Neural cell (in vitro differentiated cells): ENCODE measurements around the gene SCGN. TPM values are rescaled to one million over a fixed set of nuclear protein-coding genes. Genes with fewer than 3 reads are reported as not detected.

ENCODE experiments used
- H2AFZ ChIP-seq: fragments of 200-600, 300-800 bp; sonication (generic), shearing (Covaris generic); 2 replicates; pipeline ENCODE4 v1.6.0; 2014; ENCODE audit warnings: low read depth, mild to moderate bottlenecking, antibody characterized with exemption, low read length, moderate library complexity
- H3F3A ChIP-seq: fragments of 200-600 bp; shearing (Covaris generic); 2 replicates; pipeline ENCODE4 v1.6.1; 2016; ENCODE audit warnings: mild to moderate bottlenecking, moderate library complexity, mixed read lengths, antibody characterized with exemption, low read length; ENCODE audit not compliant: insufficient read depth, poor library complexity, severe bottlenecking
- H3K27ac ChIP-seq: fragments of 200-600, 300-800 bp; sonication (generic), shearing (Covaris generic); 2 replicates; pipeline ENCODE4 v1.5.1; 2014; ENCODE audit warnings: mild to moderate bottlenecking, low read length, moderate library complexity
- H3K27me3 ChIP-seq: fragments of 300-800, 200-600 bp; sonication (generic), shearing (Covaris generic); 2 replicates; pipeline ENCODE4 v1.6.0; 2014; ENCODE audit warnings: mild to moderate bottlenecking, low read depth, low read length, moderate library complexity; ENCODE audit not compliant: insufficient read depth
- H3K36me3 ChIP-seq: fragments of 300-800, 200-600 bp; sonication (generic), shearing (Covaris generic); 2 replicates; pipeline ENCODE4 v1.5.1; 2014; ENCODE audit warnings: mild to moderate bottlenecking, antibody characterized with exemption, low read length, moderate library complexity; ENCODE audit not compliant: insufficient read depth
- H3K4me2 ChIP-seq: fragments of 300-800, 200-600 bp; sonication (generic), shearing (Covaris generic); 2 replicates; pipeline ENCODE4 v1.6.0; 2014; ENCODE audit warnings: mild to moderate bottlenecking, low read length
- H3K4me3 ChIP-seq: fragments of 300-800, 200-600 bp; sonication (generic), shearing (Covaris generic); 2 replicates; pipeline ENCODE4 v1.5.1; 2014; ENCODE audit warnings: mild to moderate bottlenecking, low read length, moderate library complexity
- H3K79me2 ChIP-seq: fragments of 200-600 bp; shearing (Covaris generic); replicated peaks from 2 replicates; pipeline ENCODE4 v1.6.0; 2014; ENCODE audit warnings: mild to moderate bottlenecking, low read length, moderate library complexity; ENCODE audit not compliant: insufficient read depth
- H3K9ac ChIP-seq: fragments of 300-800, 200-600 bp; sonication (generic), shearing (Covaris generic); 2 replicates; pipeline ENCODE4 v1.6.1; 2016; ENCODE audit warnings: mild to moderate bottlenecking, low read length, mixed read lengths
- H3K9me2 ChIP-seq: fragments of 200-600 bp; shearing (Covaris generic); 2 replicates; pipeline ENCODE4 v1.6.1; 2016; ENCODE audit warnings: mild to moderate bottlenecking, low read length, mixed read lengths; ENCODE audit not compliant: insufficient read depth
- H3K9me3 ChIP-seq: fragments of 200-600, 300-800 bp; sonication (generic), shearing (Covaris generic); 2 replicates; pipeline ENCODE4 v1.6.1; 2016; ENCODE audit warnings: mild to moderate bottlenecking, mixed run types, low read length, moderate library complexity, mixed read lengths
- H4K20me1 ChIP-seq: fragments of 200-600 bp; shearing (Covaris generic); 2 replicates; pipeline ENCODE4 v1.6.1; 2016; ENCODE audit warnings: mild to moderate bottlenecking, mixed run types; ENCODE audit not compliant: insufficient read depth
- CTCF ChIP-seq: fragments of 450-650 bp; IDR thresholded peaks from 2 replicates; pipeline ENCODE4 v1.5.1; 2014; ENCODE audit warnings: antibody characterized with exemption, mild to moderate bottlenecking, moderate library complexity; ENCODE audit not compliant: poor library complexity, severe bottlenecking
- EP300 ChIP-seq: fragments of 450-650 bp; conservative IDR thresholded peaks from 2 replicates; pipeline ENCODE4 v1.6.1; 2014; ENCODE audit warnings: antibody characterized with exemption, mild to moderate bottlenecking, moderate library complexity; ENCODE audit not compliant: poor library complexity, severe bottlenecking
- EZH2 ChIP-seq: fragments of 200-600, 300-800 bp; shearing (Covaris generic), sonication (generic); IDR thresholded peaks from 2 replicates; pipeline ENCODE4 v1.6.1; 2014; ENCODE audit warnings: antibody characterized with exemption, low read length, borderline replicate concordance, mild to moderate bottlenecking; ENCODE audit not compliant: insufficient read depth, poor library complexity, severe bottlenecking
- MXI1 ChIP-seq: fragments of 450-650 bp; conservative IDR thresholded peaks from 2 replicates; pipeline ENCODE4 v1.6.1; 2014; ENCODE audit warnings: antibody characterized with exemption, mild to moderate bottlenecking; ENCODE audit not compliant: poor library complexity, severe bottlenecking
- POLR2AphosphoS5 ChIP-seq: IDR thresholded peaks from 2 replicates; pipeline ENCODE4 v1.6.1; 2012
- RAD21 ChIP-seq: fragments of 450-650 bp; conservative IDR thresholded peaks from 2 replicates; pipeline ENCODE4 v1.6.1; 2014; ENCODE audit warnings: antibody characterized with exemption, mild to moderate bottlenecking, moderate library complexity
- REST ChIP-seq: IDR thresholded peaks from 2 replicates; pipeline ENCODE4 v1.6.1; 2012; ENCODE audit warnings: borderline replicate concordance
- SMC3 ChIP-seq: fragments of 450-650 bp; conservative IDR thresholded peaks from 2 replicates; pipeline ENCODE4 v1.6.1; 2014; ENCODE audit warnings: antibody characterized with exemption, mild to moderate bottlenecking, moderate library complexity; ENCODE audit not compliant: poor library complexity
- TAF1 ChIP-seq: IDR thresholded peaks from 2 replicates; pipeline ENCODE4 v1.6.1; 2012; ENCODE audit warnings: low read depth
- polyA plus RNA-seq: library from polyadenylated mRNA; depleted of rRNA; stranded (reverse); fragments of >200 nt; gene quantifications from 2 replicates; pipeline ENCODE4 v1.2.3, GENCODE V29; 2014

Gene SCGN
- polyA plus RNA-seq, 1 donor from 2014 or later: 254 TPM

GRCh38 chr6:25732468-25733198, 80.6 kb downstream of the SCGN start (continued):
- no peak for TF ChIP-seq REST

GRCh38 chr6:25735261-25735660, 83.2 kb downstream of the SCGN start:
- Histone ChIP-seq H3K79me2 (no peaks in the 10 kb centered on the region), H3K4me3 (no peak overlapping the region), H3K9ac (no peak overlapping the region), H3K27ac (no peak overlapping the region), H3K36me3 (no peaks in the 10 kb centered on the region), H3K4me2 (no peak overlapping the region), H2AFZ (no peak overlapping the region), H3K9me2 (no peaks in the 10 kb centered on the region), H3K27me3 (no peaks in the 10 kb centered on the region), H3K9me3 (no peaks in the 10 kb centered on the region), H3F3A (no peaks in the 10 kb centered on the region), H4K20me1 (no peaks in the 10 kb centered on the region)
- TF ChIP-seq MXI1: no peak
- TF ChIP-seq EP300: no peak
- no peak for TF ChIP-seq EZH2
- TF ChIP-seq SMC3: no peak
- no peak for TF ChIP-seq REST
- no peak for TF ChIP-seq CTCF
- TF ChIP-seq POLR2AphosphoS5: no peak
- TF ChIP-seq TAF1: no peak
- no peak for TF ChIP-seq RAD21
